ENCODE results near the gene SNRNP25.

DNA sequence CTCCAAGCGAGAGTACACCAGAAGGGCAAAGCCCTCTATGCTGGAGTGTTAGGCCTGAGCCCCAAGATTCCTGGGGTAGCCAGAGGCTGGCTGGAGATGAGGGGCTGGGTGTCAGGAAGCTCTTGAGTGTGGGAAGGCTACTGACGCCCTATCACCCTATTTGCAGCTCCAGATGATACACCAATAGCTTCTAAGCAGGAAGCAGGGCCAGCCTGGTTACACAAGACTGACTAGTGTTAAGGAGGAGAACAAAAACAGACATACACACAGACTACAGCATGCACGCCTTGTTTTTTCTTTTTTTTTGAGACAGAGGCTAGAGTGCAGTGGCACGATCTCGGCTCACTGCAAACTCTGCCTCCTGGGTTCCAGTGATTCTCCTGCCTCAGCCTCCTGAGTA lies 16.1 kb upstream of the SNRNP25 start:
- TF ChIP-seq, protein P1, sequence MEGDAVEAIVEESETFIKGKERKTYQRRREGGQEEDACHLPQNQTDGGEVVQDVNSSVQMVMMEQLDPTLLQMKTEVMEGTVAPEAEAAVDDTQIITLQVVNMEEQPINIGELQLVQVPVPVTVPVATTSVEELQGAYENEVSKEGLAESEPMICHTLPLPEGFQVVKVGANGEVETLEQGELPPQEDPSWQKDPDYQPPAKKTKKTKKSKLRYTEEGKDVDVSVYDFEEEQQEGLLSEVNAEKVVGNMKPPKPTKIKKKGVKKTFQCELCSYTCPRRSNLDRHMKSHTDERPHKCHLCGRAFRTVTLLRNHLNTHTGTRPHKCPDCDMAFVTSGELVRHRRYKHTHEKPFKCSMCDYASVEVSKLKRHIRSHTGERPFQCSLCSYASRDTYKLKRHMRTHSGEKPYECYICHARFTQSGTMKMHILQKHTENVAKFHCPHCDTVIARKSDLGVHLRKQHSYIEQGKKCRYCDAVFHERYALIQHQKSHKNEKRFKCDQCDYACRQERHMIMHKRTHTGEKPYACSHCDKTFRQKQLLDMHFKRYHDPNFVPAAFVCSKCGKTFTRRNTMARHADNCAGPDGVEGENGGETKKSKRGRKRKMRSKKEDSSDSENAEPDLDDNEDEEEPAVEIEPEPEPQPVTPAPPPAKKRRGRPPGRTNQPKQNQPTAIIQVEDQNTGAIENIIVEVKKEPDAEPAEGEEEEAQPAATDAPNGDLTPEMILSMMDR (IDR thresholded peaks at IDR 0.05) = no peak
- no peak for TF ChIP-seq POLR2A (IDR thresholded peaks at IDR 0.05)

Data from upper lobe of left lung (tissue), 4 donors.